Neural cell (in vitro differentiated cells): ENCODE data around the gene TNFAIP1. TPM values are rescaled to one million over a fixed set of nuclear protein-coding genes. Genes with fewer than 3 reads are reported as not detected.

ENCODE experiments used
- H2AFZ ChIP-seq: fragments of 200-600, 300-800 bp; sonication (generic), shearing (Covaris generic); 2 replicates; pipeline ENCODE4 v1.6.0; 2014; ENCODE audit warnings: low read depth, mild to moderate bottlenecking, antibody characterized with exemption, low read length, moderate library complexity
- H3F3A ChIP-seq: fragments of 200-600 bp; shearing (Covaris generic); 2 replicates; pipeline ENCODE4 v1.6.1; 2016; ENCODE audit warnings: mild to moderate bottlenecking, moderate library complexity, mixed read lengths, antibody characterized with exemption, low read length; ENCODE audit not compliant: insufficient read depth, poor library complexity, severe bottlenecking
- H3K27ac ChIP-seq: fragments of 200-600, 300-800 bp; sonication (generic), shearing (Covaris generic); 2 replicates; pipeline ENCODE4 v1.5.1; 2014; ENCODE audit warnings: mild to moderate bottlenecking, low read length, moderate library complexity
- H3K27me3 ChIP-seq: fragments of 300-800, 200-600 bp; sonication (generic), shearing (Covaris generic); 2 replicates; pipeline ENCODE4 v1.6.0; 2014; ENCODE audit warnings: mild to moderate bottlenecking, low read depth, low read length, moderate library complexity; ENCODE audit not compliant: insufficient read depth
- H3K36me3 ChIP-seq: fragments of 300-800, 200-600 bp; sonication (generic), shearing (Covaris generic); 2 replicates; pipeline ENCODE4 v1.5.1; 2014; ENCODE audit warnings: mild to moderate bottlenecking, antibody characterized with exemption, low read length, moderate library complexity; ENCODE audit not compliant: insufficient read depth
- H3K4me2 ChIP-seq: fragments of 300-800, 200-600 bp; sonication (generic), shearing (Covaris generic); 2 replicates; pipeline ENCODE4 v1.6.0; 2014; ENCODE audit warnings: mild to moderate bottlenecking, low read length
- H3K4me3 ChIP-seq: fragments of 300-800, 200-600 bp; sonication (generic), shearing (Covaris generic); 2 replicates; pipeline ENCODE4 v1.5.1; 2014; ENCODE audit warnings: mild to moderate bottlenecking, low read length, moderate library complexity
- H3K79me2 ChIP-seq: fragments of 200-600 bp; shearing (Covaris generic); replicated peaks from 2 replicates; pipeline ENCODE4 v1.6.0; 2014; ENCODE audit warnings: mild to moderate bottlenecking, low read length, moderate library complexity; ENCODE audit not compliant: insufficient read depth
- H3K9ac ChIP-seq: fragments of 300-800, 200-600 bp; sonication (generic), shearing (Covaris generic); 2 replicates; pipeline ENCODE4 v1.6.1; 2016; ENCODE audit warnings: mild to moderate bottlenecking, low read length, mixed read lengths
- H3K9me2 ChIP-seq: fragments of 200-600 bp; shearing (Covaris generic); 2 replicates; pipeline ENCODE4 v1.6.1; 2016; ENCODE audit warnings: mild to moderate bottlenecking, low read length, mixed read lengths; ENCODE audit not compliant: insufficient read depth
- H3K9me3 ChIP-seq: fragments of 200-600, 300-800 bp; sonication (generic), shearing (Covaris generic); 2 replicates; pipeline ENCODE4 v1.6.1; 2016; ENCODE audit warnings: mild to moderate bottlenecking, mixed run types, low read length, moderate library complexity, mixed read lengths
- H4K20me1 ChIP-seq: fragments of 200-600 bp; shearing (Covaris generic); 2 replicates; pipeline ENCODE4 v1.6.1; 2016; ENCODE audit warnings: mild to moderate bottlenecking, mixed run types; ENCODE audit not compliant: insufficient read depth
- CTCF ChIP-seq: fragments of 450-650 bp; IDR thresholded peaks from 2 replicates; pipeline ENCODE4 v1.5.1; 2014; ENCODE audit warnings: antibody characterized with exemption, mild to moderate bottlenecking, moderate library complexity; ENCODE audit not compliant: poor library complexity, severe bottlenecking
- EP300 ChIP-seq: fragments of 450-650 bp; conservative IDR thresholded peaks from 2 replicates; pipeline ENCODE4 v1.6.1; 2014; ENCODE audit warnings: antibody characterized with exemption, mild to moderate bottlenecking, moderate library complexity; ENCODE audit not compliant: poor library complexity, severe bottlenecking
- EZH2 ChIP-seq: fragments of 200-600, 300-800 bp; shearing (Covaris generic), sonication (generic); IDR thresholded peaks from 2 replicates; pipeline ENCODE4 v1.6.1; 2014; ENCODE audit warnings: antibody characterized with exemption, low read length, borderline replicate concordance, mild to moderate bottlenecking; ENCODE audit not compliant: insufficient read depth, poor library complexity, severe bottlenecking
- MXI1 ChIP-seq: fragments of 450-650 bp; conservative IDR thresholded peaks from 2 replicates; pipeline ENCODE4 v1.6.1; 2014; ENCODE audit warnings: antibody characterized with exemption, mild to moderate bottlenecking; ENCODE audit not compliant: poor library complexity, severe bottlenecking
- POLR2AphosphoS5 ChIP-seq: IDR thresholded peaks from 2 replicates; pipeline ENCODE4 v1.6.1; 2012
- RAD21 ChIP-seq: fragments of 450-650 bp; conservative IDR thresholded peaks from 2 replicates; pipeline ENCODE4 v1.6.1; 2014; ENCODE audit warnings: antibody characterized with exemption, mild to moderate bottlenecking, moderate library complexity
- REST ChIP-seq: IDR thresholded peaks from 2 replicates; pipeline ENCODE4 v1.6.1; 2012; ENCODE audit warnings: borderline replicate concordance
- SMC3 ChIP-seq: fragments of 450-650 bp; conservative IDR thresholded peaks from 2 replicates; pipeline ENCODE4 v1.6.1; 2014; ENCODE audit warnings: antibody characterized with exemption, mild to moderate bottlenecking, moderate library complexity; ENCODE audit not compliant: poor library complexity
- TAF1 ChIP-seq: IDR thresholded peaks from 2 replicates; pipeline ENCODE4 v1.6.1; 2012; ENCODE audit warnings: low read depth
- polyA plus RNA-seq: library from polyadenylated mRNA; depleted of rRNA; stranded (reverse); fragments of >200 nt; gene quantifications from 2 replicates; pipeline ENCODE4 v1.2.3, GENCODE V29; 2014

Gene TNFAIP1
- polyA plus RNA-seq, 1 donor from 2014 or later = 40.8 TPM

- TF ChIP-seq SMC3 (no peak), POLR2AphosphoS5 (no peak), EP300 (no peak), MXI1 (no peak), REST (no peak), CTCF (no peak), TAF1 (no peak), EZH2 (no peak), RAD21 (no peak)
- no peaks in the 10 kb centered on the region for H3K9me3 ChIP-seq
- no peak overlapping the region for H3K4me2 ChIP-seq
- H2AFZ ChIP-seq = no peak overlapping the region
- no peak overlapping the region for H3K4me3 ChIP-seq
- H4K20me1 ChIP-seq = no peaks in the 10 kb centered on the region
- no peaks in the 10 kb centered on the region for H3F3A ChIP-seq
- H3K36me3 ChIP-seq = no peaks in the 10 kb centered on the region
- H3K9me2 ChIP-seq = no peaks in the 10 kb centered on the region
- no peaks in the 10 kb centered on the region for H3K27me3 ChIP-seq
- H3K27ac ChIP-seq = no peak overlapping the region
- H3K9ac ChIP-seq = no peak overlapping the region
- H3K79me2 ChIP-seq = no peaks in the 10 kb centered on the region
Measured at GRCh38 chr17:28385037-28385400, 49.5 kb downstream of the TNFAIP1 start.

GRCh38 chr17:28385406-28385805, 49.8 kb downstream of the TNFAIP1 start:
- Histone ChIP-seq H3K27ac (no peak overlapping the region), H3K9me2 (no peaks in the 10 kb centered on the region), H2AFZ (no peak overlapping the region), H3K9me3 (no peaks in the 10 kb centered on the region), H4K20me1 (no peaks in the 10 kb centered on the region), H3F3A (no peaks in the 10 kb centered on the region), H3K79me2 (no peaks in the 10 kb centered on the region), H3K36me3 (no peaks in the 10 kb centered on the region), H3K4me2 (no peak overlapping the region), H3K27me3 (no peaks in the 10 kb centered on the region), H3K9ac (no peak overlapping the region), H3K4me3 (no peak overlapping the region)
- TF ChIP-seq RAD21 = no peak
- TF ChIP-seq CTCF = no peak
- TF ChIP-seq EZH2 = no peak
- no peak for TF ChIP-seq POLR2AphosphoS5
- no peak for TF ChIP-seq REST
- TF ChIP-seq MXI1 = no peak
